ENCODE results near the gene JAKMIP2.

Gene JAKMIP2

DNA sequence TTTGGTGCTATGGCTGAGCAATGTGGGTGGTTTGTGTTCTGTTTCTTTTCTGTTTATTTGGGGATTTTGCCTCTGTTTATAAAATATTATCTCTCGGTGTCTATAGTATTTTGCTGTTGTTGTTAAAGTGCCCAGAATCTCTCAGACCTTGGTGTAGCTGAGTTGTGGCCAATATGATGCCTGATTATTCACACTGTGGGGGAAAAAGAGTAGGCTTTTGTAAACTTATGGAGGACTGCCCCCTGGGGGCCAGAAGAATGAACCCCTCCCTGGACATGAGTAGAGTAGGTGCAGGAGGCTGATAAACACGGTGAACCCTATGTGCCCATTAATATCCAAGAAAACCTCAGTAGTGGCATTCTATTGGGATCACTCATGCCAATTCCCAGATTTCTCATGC is 223.7 kb downstream of the JAKMIP2 start:
- H3K9me2 ChIP-seq (replicated peaks; ENCODE audit: low read depth, low read length): no peaks in the 10 kb centered on the region
- no peaks in the 10 kb centered on the region for H3K79me2 ChIP-seq (ENCODE audit: insufficient read depth, low read length)
- no peaks in the 10 kb centered on the region for H3F3A ChIP-seq (ENCODE audit: low read depth)
- no peak overlapping the region for H3K4me3 ChIP-seq (ENCODE audit: low read length, poor library complexity, severe bottlenecking)
- no peaks in the 10 kb centered on the region for H3K9me3 ChIP-seq (ENCODE audit: insufficient read depth, low read depth, low read length)
- no peak overlapping the region for H3K4me2 ChIP-seq (ENCODE audit: low read depth, low read length, poor library complexity, severe bottlenecking)
- TF ChIP-seq, protein P1, sequence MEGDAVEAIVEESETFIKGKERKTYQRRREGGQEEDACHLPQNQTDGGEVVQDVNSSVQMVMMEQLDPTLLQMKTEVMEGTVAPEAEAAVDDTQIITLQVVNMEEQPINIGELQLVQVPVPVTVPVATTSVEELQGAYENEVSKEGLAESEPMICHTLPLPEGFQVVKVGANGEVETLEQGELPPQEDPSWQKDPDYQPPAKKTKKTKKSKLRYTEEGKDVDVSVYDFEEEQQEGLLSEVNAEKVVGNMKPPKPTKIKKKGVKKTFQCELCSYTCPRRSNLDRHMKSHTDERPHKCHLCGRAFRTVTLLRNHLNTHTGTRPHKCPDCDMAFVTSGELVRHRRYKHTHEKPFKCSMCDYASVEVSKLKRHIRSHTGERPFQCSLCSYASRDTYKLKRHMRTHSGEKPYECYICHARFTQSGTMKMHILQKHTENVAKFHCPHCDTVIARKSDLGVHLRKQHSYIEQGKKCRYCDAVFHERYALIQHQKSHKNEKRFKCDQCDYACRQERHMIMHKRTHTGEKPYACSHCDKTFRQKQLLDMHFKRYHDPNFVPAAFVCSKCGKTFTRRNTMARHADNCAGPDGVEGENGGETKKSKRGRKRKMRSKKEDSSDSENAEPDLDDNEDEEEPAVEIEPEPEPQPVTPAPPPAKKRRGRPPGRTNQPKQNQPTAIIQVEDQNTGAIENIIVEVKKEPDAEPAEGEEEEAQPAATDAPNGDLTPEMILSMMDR (conservative IDR thresholded peaks at IDR 0.05; ENCODE audit: low read length): peak; percentile 48
- no peak for TF ChIP-seq EZH2phosphoT487 (IDR thresholded peaks at IDR 0.05; ENCODE audit: borderline replicate concordance)
- H4K20me1 ChIP-seq (ENCODE audit: insufficient read depth, low read length, poor library complexity, severe bottlenecking): no peaks in the 10 kb centered on the region
- no peak overlapping the region for H3K9ac ChIP-seq (ENCODE audit: low read depth, low read length, poor library complexity, severe bottlenecking)
- H2AFZ ChIP-seq (ENCODE audit: low read length): no peak overlapping the region
- H3K27me3 ChIP-seq (ENCODE audit: insufficient read depth, low read length, poor library complexity, severe bottlenecking): no peaks in the 10 kb centered on the region
- no peaks in the 10 kb centered on the region for H3K4me1 ChIP-seq (ENCODE audit: insufficient read depth, low read length, poor library complexity, severe bottlenecking)
- no peaks in the 10 kb centered on the region for H3K36me3 ChIP-seq (ENCODE audit: insufficient read depth, low read length)

DNA sequence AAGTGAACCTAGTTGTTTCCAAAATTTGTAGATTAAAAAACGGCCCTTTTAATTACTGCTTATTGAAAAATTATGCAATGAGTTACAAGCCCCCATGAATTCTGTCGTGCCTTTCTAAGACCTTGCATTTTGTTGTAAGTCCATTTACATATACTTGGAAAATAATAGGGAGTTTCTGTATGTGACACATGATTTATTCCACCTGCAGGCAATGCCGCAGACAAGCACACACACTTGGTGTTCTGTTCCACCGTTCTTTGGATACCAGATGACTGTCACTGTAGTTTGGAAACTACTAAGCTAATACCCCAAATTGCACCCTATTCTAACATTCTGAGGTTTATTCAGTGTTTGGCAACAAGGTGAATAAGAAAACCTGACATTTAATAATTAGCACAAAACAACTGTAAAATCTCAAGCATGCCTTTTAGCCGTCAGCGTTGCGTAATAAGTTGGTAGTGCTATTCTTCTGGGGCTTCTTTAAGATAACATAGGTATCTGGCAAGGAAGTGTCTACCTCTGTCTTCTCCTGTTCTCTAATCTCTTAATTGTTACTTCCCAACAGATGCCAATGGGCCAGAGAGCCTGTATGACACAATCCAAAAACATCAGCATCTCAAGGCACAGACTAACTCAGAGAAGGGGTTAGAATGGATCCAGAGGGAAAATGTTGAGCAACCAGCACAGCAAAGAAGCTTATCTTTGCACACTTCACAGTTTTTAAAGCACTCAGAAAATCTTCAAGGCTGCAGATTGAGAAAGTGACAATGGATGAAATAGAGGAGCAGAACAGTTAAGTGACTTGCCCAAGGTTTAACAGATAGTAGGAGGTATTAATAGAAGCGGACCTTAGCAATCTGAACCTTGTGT is 224.4 kb downstream of the JAKMIP2 start:
- Histone ChIP-seq H3K27me3 (ENCODE audit: insufficient read depth, low read length, poor library complexity, severe bottlenecking) (no peaks in the 10 kb centered on the region), H3K9me2 (replicated peaks; ENCODE audit: low read depth, low read length) (no peaks in the 10 kb centered on the region), H3F3A (ENCODE audit: low read depth) (no peaks in the 10 kb centered on the region), H3K9ac (ENCODE audit: low read depth, low read length, poor library complexity, severe bottlenecking) (no peak overlapping the region), H3K4me3 (ENCODE audit: low read length, poor library complexity, severe bottlenecking) (no peak overlapping the region), H4K20me1 (ENCODE audit: insufficient read depth, low read length, poor library complexity, severe bottlenecking) (no peaks in the 10 kb centered on the region), H3K9me3 (ENCODE audit: insufficient read depth, low read depth, low read length) (no peaks in the 10 kb centered on the region), H2AFZ (ENCODE audit: low read length) (no peak overlapping the region), H3K4me1 (ENCODE audit: insufficient read depth, low read length, poor library complexity, severe bottlenecking) (no peaks in the 10 kb centered on the region), H3K79me2 (ENCODE audit: insufficient read depth, low read length) (no peaks in the 10 kb centered on the region), H3K36me3 (ENCODE audit: insufficient read depth, low read length) (no peaks in the 10 kb centered on the region), H3K4me2 (ENCODE audit: low read depth, low read length, poor library complexity, severe bottlenecking) (no peak overlapping the region)
- TF ChIP-seq, protein P1 (conservative IDR thresholded peaks at IDR 0.05; ENCODE audit: low read length): no peak
- TF ChIP-seq EZH2phosphoT487 (IDR thresholded peaks at IDR 0.05; ENCODE audit: borderline replicate concordance): no peak

DNA sequence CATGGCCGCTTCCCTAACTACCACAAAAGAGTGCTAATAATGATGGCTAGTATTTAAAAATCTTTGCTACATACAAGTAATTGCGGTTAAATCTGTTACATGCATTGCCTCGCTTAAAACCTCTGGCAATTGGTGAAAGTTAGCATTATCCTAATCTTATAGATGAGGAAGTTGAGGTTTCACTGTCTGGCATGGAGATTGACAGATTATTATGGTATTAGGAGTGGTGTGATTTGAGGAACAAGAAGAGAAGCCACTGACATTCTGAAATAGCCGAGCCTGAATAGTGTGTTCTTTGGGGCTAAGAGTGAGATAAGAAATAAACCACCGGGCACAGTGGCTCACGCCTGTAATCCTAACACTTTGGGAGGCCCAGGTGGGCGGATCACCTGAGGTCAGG is 227.4 kb downstream of the JAKMIP2 start:
- no peaks in the 10 kb centered on the region for H3K9me3 ChIP-seq (ENCODE audit: insufficient read depth, low read depth, low read length)
- H3F3A ChIP-seq (ENCODE audit: low read depth): no peaks in the 10 kb centered on the region
- H2AFZ ChIP-seq (ENCODE audit: low read length): no peak overlapping the region
- H4K20me1 ChIP-seq (ENCODE audit: insufficient read depth, low read length, poor library complexity, severe bottlenecking): no peaks in the 10 kb centered on the region
- no peak overlapping the region for H3K4me3 ChIP-seq (ENCODE audit: low read length, poor library complexity, severe bottlenecking)
- H3K9me2 ChIP-seq (replicated peaks; ENCODE audit: low read depth, low read length): no peaks in the 10 kb centered on the region
- no peaks in the 10 kb centered on the region for H3K36me3 ChIP-seq (ENCODE audit: insufficient read depth, low read length)
- H3K9ac ChIP-seq (ENCODE audit: low read depth, low read length, poor library complexity, severe bottlenecking): no peak overlapping the region
- H3K4me2 ChIP-seq (ENCODE audit: low read depth, low read length, poor library complexity, severe bottlenecking): no peak overlapping the region
- no peaks in the 10 kb centered on the region for H3K4me1 ChIP-seq (ENCODE audit: insufficient read depth, low read length, poor library complexity, severe bottlenecking)
- no peaks in the 10 kb centered on the region for H3K79me2 ChIP-seq (ENCODE audit: insufficient read depth, low read length)
- H3K27me3 ChIP-seq (ENCODE audit: insufficient read depth, low read length, poor library complexity, severe bottlenecking): no peaks in the 10 kb centered on the region
- TF ChIP-seq EZH2phosphoT487 (IDR thresholded peaks at IDR 0.05; ENCODE audit: borderline replicate concordance): no peak
- TF ChIP-seq, protein P1 (conservative IDR thresholded peaks at IDR 0.05; ENCODE audit: low read length): no peak
